OCI-LY1 (cell line): ENCODE measurements around the gene TGFBR3L.

Experiments
- H2AFZ ChIP-seq: fragments of 200-600 bp; sonication (generic), shearing (Covaris generic); 2 replicates; pipeline ENCODE4 v1.6.0; 2014; ENCODE audit warnings: antibody characterized with exemption, mild to moderate bottlenecking, low read length
- H3F3A ChIP-seq: fragments of 200-600 bp; sonication (generic), shearing (Covaris generic); 2 replicates; pipeline ENCODE4 v1.6.0; 2014; ENCODE audit warnings: mild to moderate bottlenecking, antibody characterized with exemption, low read length, moderate library complexity; ENCODE audit not compliant: insufficient read depth
- H3K27ac ChIP-seq: fragments of 200-600 bp; sonication (generic); 2 replicates; pipeline ENCODE4 v1.5.1; 2014; ENCODE audit warnings: low read length, mixed run types, mild to moderate bottlenecking, low read depth; ENCODE audit not compliant: poor library complexity, severe bottlenecking
- H3K27me3 ChIP-seq: fragments of 200-600 bp; sonication (generic); 2 replicates; pipeline ENCODE4 v1.6.0; 2014; ENCODE audit warnings: antibody characterized with exemption, mild to moderate bottlenecking, low read length, moderate library complexity; ENCODE audit not compliant: insufficient read depth
- H3K36me3 ChIP-seq: fragments of 200-600 bp; sonication (generic); 2 replicates; pipeline ENCODE4 v1.6.1; 2014; ENCODE audit warnings: mild to moderate bottlenecking, antibody characterized with exemption, low read length, moderate library complexity, mixed read lengths; ENCODE audit not compliant: insufficient read depth
- H3K4me1 ChIP-seq: fragments of 200-600 bp; sonication (generic); 2 replicates; pipeline ENCODE4 v1.5.1; 2014; ENCODE audit warnings: mild to moderate bottlenecking, low read length, moderate library complexity; ENCODE audit not compliant: insufficient read depth, severe bottlenecking
- H3K4me2 ChIP-seq: fragments of 200-600 bp; sonication (generic), shearing (Covaris generic); 2 replicates; pipeline ENCODE4 v1.6.1; 2014; ENCODE audit warnings: low read length
- H3K4me3 ChIP-seq: fragments of 200-600 bp; sonication (generic); 2 replicates; pipeline ENCODE4 v1.5.1; 2014; ENCODE audit warnings: low read length, low read depth, mild to moderate bottlenecking, mixed read lengths; ENCODE audit not compliant: poor library complexity, severe bottlenecking
- H3K79me2 ChIP-seq: fragments of 200-600 bp; shearing (Covaris generic); 2 replicates; pipeline ENCODE4 v1.6.1; 2016; ENCODE audit warnings: mixed run types, low read length, mixed read lengths; ENCODE audit not compliant: insufficient read depth
- H3K9ac ChIP-seq: fragments of 200-600 bp; sonication (generic), shearing (Covaris generic); 2 replicates; pipeline ENCODE4 v1.6.1; 2014; ENCODE audit warnings: mild to moderate bottlenecking, low read length, mixed read lengths
- H3K9me2 ChIP-seq: fragments of 200-600 bp; sonication (generic), shearing (Covaris generic); 2 replicates; pipeline ENCODE4 v1.6.1; 2014; ENCODE audit warnings: low read depth, mild to moderate bottlenecking, low read length, mixed read lengths
- H3K9me3 ChIP-seq: fragments of 200-600 bp; shearing (Covaris generic); 2 replicates; pipeline ENCODE4 v1.6.1; 2014; ENCODE audit warnings: low read length, mixed read lengths
- H4K20me1 ChIP-seq: fragments of 200-600 bp; sonication (generic), shearing (Covaris generic); 2 replicates; pipeline ENCODE4 v1.6.0; 2016; ENCODE audit warnings: mild to moderate bottlenecking, low read length; ENCODE audit not compliant: insufficient read depth
- CTCF ChIP-seq: fragments of 200-600 bp; sonication (generic), shearing (Covaris generic); IDR thresholded peaks from 2 replicates; pipeline ENCODE4 v1.5.1; 2017; ENCODE audit warnings: mild to moderate bottlenecking, antibody characterized with exemption, low read length, moderate library complexity, mixed read lengths
- EZH2 ChIP-seq: fragments of 200-600 bp; sonication (generic), shearing (Covaris generic); IDR thresholded peaks from 2 replicates; pipeline ENCODE4 v1.8.0; 2017; ENCODE audit warnings: borderline replicate concordance, mixed run types, mild to moderate bottlenecking, antibody characterized with exemption, low read length, moderate library complexity, mixed read lengths

The TGFBR3L gene

GRCh38 chr19:7879111-7879807 lies 35.4 kb upstream of the TGFBR3L start:
- no peak overlapping the region for H2AFZ ChIP-seq
- no peaks in the 10 kb centered on the region for H3F3A ChIP-seq
- H3K4me2 ChIP-seq, result no peak overlapping the region
- no peaks in the 10 kb centered on the region for H3K4me1 ChIP-seq
- H4K20me1 ChIP-seq, result no peaks in the 10 kb centered on the region
- no peak overlapping the region for H3K4me3 ChIP-seq
- no peaks in the 10 kb centered on the region for H3K36me3 ChIP-seq
- H3K9me3 ChIP-seq, result no peaks in the 10 kb centered on the region
- H3K9ac ChIP-seq, result no peak overlapping the region
- H3K27me3 ChIP-seq, result no peaks in the 10 kb centered on the region
- H3K9me2 ChIP-seq, result no peaks in the 10 kb centered on the region
- no peak for TF ChIP-seq CTCF
- TF ChIP-seq EZH2, result no peak
- H3K79me2 ChIP-seq, result no peaks in the 10 kb centered on the region
- no peak overlapping the region for H3K27ac ChIP-seq

GRCh38 chr19:7879836-7880235 lies 34.8 kb upstream of the TGFBR3L start:
- TF ChIP-seq CTCF, result no peak
- no peak for TF ChIP-seq EZH2
- no peak overlapping the region for H3K27ac ChIP-seq
- H3K4me1 ChIP-seq, result no peaks in the 10 kb centered on the region
- H3F3A ChIP-seq, result no peaks in the 10 kb centered on the region
- H4K20me1 ChIP-seq, result no peaks in the 10 kb centered on the region
- H3K79me2 ChIP-seq, result no peaks in the 10 kb centered on the region
- H3K4me3 ChIP-seq, result no peak overlapping the region
- no peak overlapping the region for H2AFZ ChIP-seq
- H3K36me3 ChIP-seq, result no peaks in the 10 kb centered on the region
- H3K27me3 ChIP-seq, result no peaks in the 10 kb centered on the region
- no peak overlapping the region for H3K9ac ChIP-seq
- no peaks in the 10 kb centered on the region for H3K9me2 ChIP-seq
- H3K9me3 ChIP-seq, result no peaks in the 10 kb centered on the region
- H3K4me2 ChIP-seq, result no peak overlapping the region

- no peak overlapping the region for H3K4me3 ChIP-seq
- H3K4me1 ChIP-seq, result no peaks in the 10 kb centered on the region
- H3K4me2 ChIP-seq, result no peak overlapping the region
- no peaks in the 10 kb centered on the region for H3F3A ChIP-seq
- no peaks in the 10 kb centered on the region for H3K27me3 ChIP-seq
- TF ChIP-seq CTCF (no peak), EZH2 (no peak)
- no peaks in the 10 kb centered on the region for H4K20me1 ChIP-seq
- no peaks in the 10 kb centered on the region for H3K36me3 ChIP-seq
- no peak overlapping the region for H3K9ac ChIP-seq
- H3K9me3 ChIP-seq, result no peaks in the 10 kb centered on the region
- no peaks in the 10 kb centered on the region for H3K9me2 ChIP-seq
- H2AFZ ChIP-seq, result no peak overlapping the region
- no peak overlapping the region for H3K27ac ChIP-seq
- H3K79me2 ChIP-seq, result no peaks in the 10 kb centered on the region
Observed at GRCh38 chr19:7881910-7882309, 32.7 kb upstream of the TGFBR3L start.
